ENCODE measurements around the gene SLC5A4.

SLC5A4 gene

GRCh38 chr22:32232191-32232830 lies 22.8 kb downstream of the SLC5A4 start:
- no peak for DNase-seq (ENCODE audit: low spot score)

- DNase-seq (ENCODE audit: low spot score) = no peak
These were observed 28.6 kb downstream of the SLC5A4 start for GRCh38 chr22:32226326-32227104.

GRCh38 chr22:32222991-32223390 lies 32.2 kb downstream of the SLC5A4 start:
- DNase-seq (ENCODE audit: low spot score) = no peak

GRCh38 chr22:32219026-32219425 lies 36.1 kb downstream of the SLC5A4 start:
- DNase-seq (ENCODE audit: low spot score) = no peak

- no peak for DNase-seq (ENCODE audit: low spot score)
These were observed 36.7 kb downstream of the SLC5A4 start for GRCh38 chr22:32218470-32218869.

- no peak for DNase-seq (ENCODE audit: low spot score)
These were observed 37.7 kb downstream of the SLC5A4 start for GRCh38 chr22:32217465-32217864.

- no peak for DNase-seq (ENCODE audit: low spot score)
These were observed 38.2 kb downstream of the SLC5A4 start for GRCh38 chr22:32216911-32217310.

- DNase-seq (ENCODE audit: low spot score) = no peak
These were observed 44.1 kb downstream of the SLC5A4 start for GRCh38 chr22:32211011-32211410.

GRCh38 chr22:32208681-32209080 lies 46.5 kb downstream of the SLC5A4 start:
- no peak for DNase-seq (ENCODE audit: low spot score)

- DNase-seq (ENCODE audit: low spot score) = no peak
These were observed 47.1 kb downstream of the SLC5A4 start for GRCh38 chr22:32207971-32208480.

- peak; percentile 39 for DNase-seq (ENCODE audit: low spot score)
These were observed 48.1 kb downstream of the SLC5A4 start for GRCh38 chr22:32206774-32207758.

GRCh38 chr22:32205974-32206773 lies 49.0 kb downstream of the SLC5A4 start:
- no peak for DNase-seq (ENCODE audit: low spot score)

- peak; percentile 19 for DNase-seq (ENCODE audit: low spot score)
These were observed 50.1 kb downstream of the SLC5A4 start, which contains the start of gene RFPL2 for GRCh38 chr22:32204856-32205722. TSS of gene RFPL2 (minus strand) at chr22:32205073. CDS start at chr22:32202451, 2,622 bp downstream.

- no peak for DNase-seq (ENCODE audit: low spot score)
These were observed 50.9 kb downstream of the SLC5A4 start for GRCh38 chr22:32204040-32204855.

GRCh38 chr22:32203181-32204039 lies 51.7 kb downstream of the SLC5A4 start:
- DNase-seq (ENCODE audit: low spot score) = no peak

GRCh38 chr22:32202539-32203180 lies 52.5 kb downstream of the SLC5A4 start:
- DNase-seq (ENCODE audit: low spot score) = peak; percentile 39

GRCh38 chr22:32202161-32202538 lies 53.0 kb downstream of the SLC5A4 start:
- DNase-seq (ENCODE audit: low spot score) = no peak

- DNase-seq (ENCODE audit: low spot score) = no peak
These were observed 54.4 kb downstream of the SLC5A4 start for GRCh38 chr22:32200752-32201151.

All from activated CD4-positive, alpha-beta T cell treated with anti-CD3 and anti-CD28 coated beads, Interleukin-2, Interleukin-4, amounts not matched to agents 100 ng/mL and 50 ng/mL, durations not matched to agents 16 hours and 8 hours (primary cell).